ENCODE measurements around the gene VAV2. TPM values are rescaled to one million over a fixed set of nuclear protein-coding genes. Genes with fewer than 3 reads are reported as not detected.
A peak's percentile ranks its signal among the peaks of the same experiment; 100 is the strongest.

VAV2 gene
- total and polyA plus RNA-seq, 12 donors, result 3.3 to 96.2 (median 31.2) TPM

DNA sequence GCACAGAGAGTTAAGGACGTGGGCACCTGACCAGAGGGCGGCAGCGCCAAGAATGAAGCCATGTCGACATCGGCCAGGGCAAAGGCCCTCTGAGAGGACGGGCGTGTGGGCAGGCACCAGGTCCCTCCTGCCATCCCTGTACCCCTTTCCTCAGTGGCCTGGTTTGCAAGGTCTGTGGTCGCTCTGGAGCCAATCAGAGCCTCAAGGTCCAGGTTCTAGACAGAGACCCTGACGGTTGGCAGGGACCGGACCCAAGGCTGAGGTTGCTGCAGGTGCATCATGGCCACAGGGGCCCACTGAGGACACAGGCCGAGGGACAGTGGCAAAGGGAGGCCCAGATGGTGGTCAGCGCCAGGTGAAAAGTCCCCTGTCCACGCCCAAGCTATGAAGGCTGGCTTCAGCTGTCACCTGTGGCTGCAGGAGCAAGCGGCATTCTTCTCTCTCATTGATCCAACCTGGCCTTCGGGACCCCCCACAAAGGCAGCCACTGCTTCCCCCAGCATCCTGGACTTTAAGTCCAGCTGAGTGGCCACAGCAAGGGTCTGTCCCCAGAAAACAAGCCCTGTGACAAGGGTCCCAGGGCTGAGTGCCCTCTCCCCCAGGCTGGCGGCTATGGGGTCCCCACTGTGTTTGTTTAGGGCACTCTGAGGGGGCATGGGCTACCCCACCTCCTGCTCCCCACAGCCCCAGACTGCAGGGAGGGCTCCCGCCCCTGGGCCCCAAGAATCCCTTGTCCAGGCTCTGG, 48.9 kb downstream of the VAV2 start:
- H3K4me1 ChIP-seq (replicated peaks in 1 of 2), result peaks cover 3 to 22% of the 10 kb centered on the region in 2 donors
- no peak for TF ChIP-seq POLR2A (IDR thresholded peaks at IDR 0.05)
- no peak for TF ChIP-seq CTCF (IDR thresholded peaks at IDR 0.05)
- peak overlapping the region in 1 of 5 donors; percentile 85 for H3K27ac ChIP-seq
- 82 to 95% (median 93%) methylated on average over 11 to 17 of the region's 17 CpGs for WGBS, 4 donors
- H3K4me3 ChIP-seq, result no peak overlapping the region
- no peak for DNase-seq
- H3K36me3 ChIP-seq (replicated peaks in 1 of 2), result no peaks in the 10 kb centered on the region
- no peaks in the 10 kb centered on the region for H3K27me3 ChIP-seq
- intact Hi-C loops (cut with DNase I), result no loop called here
- no peaks in the 10 kb centered on the region for H3K9me3 ChIP-seq (replicated peaks in 1 of 3)

- TF ChIP-seq CTCF (IDR thresholded peaks at IDR 0.05) (no peak), POLR2A (IDR thresholded peaks at IDR 0.05) (no peak)
- H3K9me3 ChIP-seq (replicated peaks in 1 of 3), result no peaks in the 10 kb centered on the region
- H3K27me3 ChIP-seq, result no peaks in the 10 kb centered on the region
- no peak overlapping the region for H3K4me3 ChIP-seq
- H3K36me3 ChIP-seq (replicated peaks in 1 of 2), result no peaks in the 10 kb centered on the region
- intact Hi-C loops (cut with DNase I), result no loop called here
- WGBS, 4 donors, result 92 to 97% (median 92%) methylated on average over 16 to 27 of the region's 27 CpGs
- H3K4me1 ChIP-seq (replicated peaks in 1 of 2), result peaks cover 3 to 22% of the 10 kb centered on the region in 2 donors
- H3K27ac ChIP-seq, result no peak overlapping the region
- no peak for DNase-seq
These were observed 49.7 kb downstream of the VAV2 start for GRCh38 chr9:133942206-133942975.

GRCh38 chr9:133939845-133940244, 52.3 kb downstream of the VAV2 start:
- no peak for TF ChIP-seq POLR2A (IDR thresholded peaks at IDR 0.05)
- no peak for TF ChIP-seq CTCF (IDR thresholded peaks at IDR 0.05)
- intact Hi-C loops (cut with DNase I), result no loop called here
- Histone ChIP-seq H3K4me3 (no peak overlapping the region), H3K27me3 (no peaks in the 10 kb centered on the region), H3K4me1 (replicated peaks in 1 of 2) (peaks cover under 1 to 24% of the 10 kb centered on the region in 2 donors), H3K9me3 (replicated peaks in 1 of 3) (no peaks in the 10 kb centered on the region), H3K27ac (no peak overlapping the region), H3K36me3 (replicated peaks in 1 of 2) (no peaks in the 10 kb centered on the region)
- 89 to 97% (median 95%) methylated on average over 10 to 12 of the region's 12 CpGs for WGBS, 4 donors
- DNase-seq, result no peak

- no peak for DNase-seq
- intact Hi-C loops (cut with DNase I), result no loop called here
- no peaks in the 10 kb centered on the region for H3K27me3 ChIP-seq
- peaks cover 0 to 18% of the 10 kb centered on the region in 2 donors for H3K4me1 ChIP-seq (replicated peaks in 1 of 2)
- H3K4me3 ChIP-seq, result no peak overlapping the region
- no peak overlapping the region for H3K27ac ChIP-seq
- whole genome bisulfite sequencing, 4 donors, result 88 to 91% (median 89%) methylated on average over 18 to 23 of the region's 23 CpGs
- no peaks in the 10 kb centered on the region for H3K9me3 ChIP-seq (replicated peaks in 1 of 3)
- H3K36me3 ChIP-seq (replicated peaks in 1 of 2), result no peaks in the 10 kb centered on the region
- no peak for TF ChIP-seq CTCF (IDR thresholded peaks at IDR 0.05)
- no peak for TF ChIP-seq POLR2A (IDR thresholded peaks at IDR 0.05)
These were observed 52.8 kb downstream of the VAV2 start for GRCh38 chr9:133939171-133939785.

Data from adrenal gland (tissue), 12 donors.